ENCODE results near the gene MED27.

Gene MED27

GRCh38 chr9:132079391-132080091 is at the start of gene MED27:
Gene MED27 (minus strand): TSS chr9:132079867. CDS start chr9:132079844, 23 bp downstream.
- DNase-seq = peak; percentile 93

GRCh38 chr9:132127888-132128534 is 48.3 kb upstream of the MED27 start:
- DNase-seq = no peak

- DNase-seq = no peak
These were observed 47.1 kb upstream of the MED27 start for GRCh38 chr9:132126680-132127236.

- no peak for DNase-seq
These were observed 46.4 kb upstream of the MED27 start for GRCh38 chr9:132125944-132126679.

- DNase-seq = no peak
These were observed 45.7 kb upstream of the MED27 start for GRCh38 chr9:132125361-132125760.

GRCh38 chr9:132124800-132125199 is 45.1 kb upstream of the MED27 start:
- no peak for DNase-seq

- no peak for DNase-seq
These were observed 41.4 kb upstream of the MED27 start for GRCh38 chr9:132121021-132121420.

- DNase-seq = no peak
These were observed 38.0 kb upstream of the MED27 start for GRCh38 chr9:132117694-132118093.

GRCh38 chr9:132116583-132116982 is 36.9 kb upstream of the MED27 start:
- peak; percentile 14 for DNase-seq

GRCh38 chr9:132114102-132114707 is 34.5 kb upstream of the MED27 start:
- no peak for DNase-seq

GRCh38 chr9:132109291-132109690 is 29.6 kb upstream of the MED27 start:
- DNase-seq = no peak

GRCh38 chr9:132108728-132109127 is 29.1 kb upstream of the MED27 start:
- no peak for DNase-seq

- no peak for DNase-seq
These were observed 20.2 kb upstream of the MED27 start for GRCh38 chr9:132099741-132100407.

GRCh38 chr9:132099167-132099566 is 19.5 kb upstream of the MED27 start:
- DNase-seq = no peak

- DNase-seq = no peak
These were observed 14.7 kb upstream of the MED27 start for GRCh38 chr9:132094314-132094791.

- DNase-seq = no peak
These were observed 11.1 kb upstream of the MED27 start for GRCh38 chr9:132090771-132091170.

- DNase-seq = no peak
These were observed 7.9 kb upstream of the MED27 start for GRCh38 chr9:132087438-132088030.

- DNase-seq = no peak
These were observed 2.5 kb upstream of the MED27 start for GRCh38 chr9:132082188-132082587.

GRCh38 chr9:132078699-132079356 is 839 bp downstream of the MED27 start:
- no peak for DNase-seq

- no peak for DNase-seq
These were observed 1.6 kb downstream of the MED27 start for GRCh38 chr9:132077881-132078698.

- no peak for DNase-seq
These were observed 3.8 kb downstream of the MED27 start for GRCh38 chr9:132075853-132076252.
